Stimulated activated CD4-positive, alpha-beta T cell treated with anti-CD3 and anti-CD28 coated beads, Interleukin-4, amount 100 ng/mL, for 1 hour (primary cell): ENCODE results near the gene DNAJC1.
A peak's percentile ranks its signal among the peaks of the same experiment; 100 is the strongest.

ENCODE experiments used
- DNase-seq: peaks from one replicate; pipeline ENCODE4 v3.0.0-alpha.2; 2020

Gene DNAJC1

DNA sequence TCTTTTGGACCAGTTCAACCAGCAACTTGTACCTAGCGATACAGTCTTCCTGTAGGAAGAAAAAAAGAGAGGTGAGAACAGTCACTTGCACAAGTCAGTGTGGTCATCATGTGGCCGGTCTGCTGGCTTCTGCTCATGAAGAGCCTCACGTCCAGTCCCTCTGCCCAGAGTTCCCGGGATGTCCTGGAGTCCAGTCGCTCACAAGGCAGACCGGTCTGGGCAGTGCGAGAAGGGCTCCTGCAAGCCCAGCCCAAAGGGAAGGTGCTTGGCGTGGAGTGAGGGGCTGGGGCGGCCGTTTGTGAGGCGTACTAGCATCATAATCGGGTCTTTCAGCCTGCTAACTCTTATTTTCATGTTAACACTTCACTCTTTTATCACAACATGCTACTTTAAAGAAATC, 246.8 kb downstream of the DNAJC1 start:
- DNase-seq = no peak

GRCh38 chr10:21754410-21755011, 249.0 kb downstream of the DNAJC1 start:
- no peak for DNase-seq

DNA sequence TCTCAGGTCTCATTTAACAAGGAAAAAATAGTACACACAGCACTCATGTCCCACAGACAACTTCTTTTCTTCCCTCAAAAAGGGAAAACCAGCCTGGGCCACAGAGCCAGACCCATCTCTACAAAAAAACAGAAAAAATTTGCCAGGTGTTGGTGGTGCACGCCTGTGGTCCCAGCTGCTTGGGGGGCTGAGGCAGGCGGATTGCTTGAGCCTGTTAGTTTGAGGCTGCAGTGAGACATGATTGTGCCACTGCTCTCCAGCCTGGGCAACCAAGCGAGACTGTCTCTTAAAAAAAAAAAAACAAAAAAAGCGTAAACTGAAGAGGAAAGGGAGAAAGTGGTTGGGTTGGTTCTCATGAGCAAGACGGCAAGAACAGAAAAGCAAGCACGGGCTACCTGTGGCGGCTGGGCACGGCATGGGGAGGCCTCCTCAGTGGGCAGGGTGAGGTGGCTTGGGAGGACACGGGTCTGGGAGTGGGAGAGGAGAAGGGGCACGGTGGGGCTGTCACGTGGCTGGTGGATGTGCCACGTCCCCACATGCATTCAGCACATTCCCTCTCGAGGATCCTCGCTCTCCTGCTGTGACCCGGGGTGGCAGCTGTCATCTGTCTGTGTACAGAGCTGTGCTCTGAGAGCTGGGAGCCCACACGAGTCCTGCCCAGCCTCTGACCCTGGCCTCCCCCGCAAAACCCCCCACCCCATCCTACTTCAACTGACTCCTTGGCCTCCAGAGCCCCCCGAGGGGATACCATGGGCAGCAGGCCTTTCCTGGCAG, 249.8 kb downstream of the DNAJC1 start:
- DNase-seq = no peak

GRCh38 chr10:21751341-21752310, 251.9 kb downstream of the DNAJC1 start:
- no peak for DNase-seq

- no peak for DNase-seq
Measured at GRCh38 chr10:21750424-21750823, 253.1 kb downstream of the DNAJC1 start.

DNA sequence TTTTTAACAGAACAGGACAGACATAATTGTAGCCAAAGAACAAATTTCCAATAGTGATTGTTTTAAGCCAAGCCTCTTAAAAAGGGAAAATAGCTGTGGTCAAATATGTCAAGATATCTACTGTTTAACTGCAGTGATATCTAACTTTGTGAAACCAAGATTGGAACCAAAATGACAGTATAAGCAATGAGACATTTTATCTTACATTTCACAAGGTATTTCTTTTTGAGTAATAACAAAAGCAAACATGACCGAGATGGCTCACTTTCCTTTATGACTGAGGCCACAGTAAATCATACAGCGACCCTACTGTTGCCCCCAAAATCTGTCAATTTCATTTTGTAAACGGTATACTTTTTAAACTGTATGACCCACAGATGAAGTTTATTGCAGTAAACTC, 253.7 kb downstream of the DNAJC1 start:
- no peak for DNase-seq

DNA sequence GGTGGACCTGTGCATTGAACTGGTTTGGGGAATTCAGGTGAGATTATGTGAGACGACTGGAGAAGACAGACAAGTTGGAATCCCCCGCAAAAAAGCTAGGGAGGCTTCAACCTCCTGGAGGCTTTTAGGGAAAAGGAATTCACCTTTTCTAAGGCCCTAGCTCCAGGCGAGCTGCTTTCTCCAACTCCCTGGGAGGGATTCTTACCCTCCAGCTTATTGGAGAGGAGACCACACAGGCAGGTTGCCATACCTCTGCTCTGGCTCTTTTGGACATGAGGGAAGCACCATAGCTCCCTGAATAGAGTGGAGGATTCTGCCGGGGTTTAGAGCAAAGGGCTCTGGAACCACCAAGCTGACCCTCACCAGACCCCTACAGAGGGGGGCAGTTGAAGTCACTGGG, 255.7 kb downstream of the DNAJC1 start:
- DNase-seq = no peak

GRCh38 chr10:21746118-21746517, 257.4 kb downstream of the DNAJC1 start:
- DNase-seq = no peak

DNA sequence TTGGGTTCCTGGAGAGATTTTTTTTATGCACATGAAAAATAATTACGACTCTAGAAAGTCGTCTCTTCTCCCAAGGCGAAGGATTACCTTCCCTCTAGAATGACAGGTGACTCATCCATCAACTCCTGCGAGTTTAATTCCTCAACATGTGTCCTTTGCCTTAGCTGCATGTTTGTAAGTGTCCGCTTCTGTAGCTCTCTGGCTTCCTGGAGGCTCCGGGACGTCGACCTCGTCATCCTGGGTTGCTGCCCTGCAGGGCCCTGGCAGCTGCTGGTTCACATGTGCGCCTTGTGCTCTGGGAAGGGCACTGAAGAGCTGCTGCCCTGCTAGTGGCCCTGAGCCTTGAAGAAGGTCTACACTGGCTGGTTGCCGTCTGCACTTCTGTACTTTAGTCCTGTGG, 259.3 kb downstream of the DNAJC1 start:
- DNase-seq = no peak

DNA sequence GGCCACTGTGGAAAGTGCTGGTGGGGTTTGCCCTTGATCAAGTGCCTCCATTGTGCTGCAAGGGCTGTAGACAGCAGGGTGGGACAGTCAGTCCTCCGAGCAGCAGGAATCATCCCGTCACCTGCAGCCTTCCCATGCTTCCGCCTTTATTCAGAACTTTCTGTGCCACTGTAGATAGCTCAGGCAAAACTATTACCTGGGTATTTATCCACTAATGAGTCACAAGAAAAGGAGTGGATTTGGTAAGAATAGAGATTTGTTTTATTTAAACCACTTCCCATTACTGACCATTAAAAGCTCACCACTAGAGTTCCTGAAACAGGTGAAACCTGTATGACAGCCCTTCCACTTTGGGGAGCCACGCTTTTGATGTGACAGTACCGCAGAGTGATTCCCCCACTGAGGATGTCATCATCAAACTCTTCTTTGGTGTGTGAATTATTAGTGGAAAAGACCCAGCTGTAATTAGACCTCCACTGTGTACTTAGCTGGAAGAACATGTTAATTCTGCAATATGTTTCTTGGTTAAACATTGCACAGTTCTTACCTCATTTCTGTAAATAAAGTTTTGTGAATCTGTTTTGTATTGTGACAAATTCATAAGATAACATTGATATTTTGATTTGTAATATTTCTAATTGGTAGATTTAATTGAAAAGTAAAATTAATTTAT, 260.7 kb downstream of the DNAJC1 start:
- no peak for DNase-seq

DNA sequence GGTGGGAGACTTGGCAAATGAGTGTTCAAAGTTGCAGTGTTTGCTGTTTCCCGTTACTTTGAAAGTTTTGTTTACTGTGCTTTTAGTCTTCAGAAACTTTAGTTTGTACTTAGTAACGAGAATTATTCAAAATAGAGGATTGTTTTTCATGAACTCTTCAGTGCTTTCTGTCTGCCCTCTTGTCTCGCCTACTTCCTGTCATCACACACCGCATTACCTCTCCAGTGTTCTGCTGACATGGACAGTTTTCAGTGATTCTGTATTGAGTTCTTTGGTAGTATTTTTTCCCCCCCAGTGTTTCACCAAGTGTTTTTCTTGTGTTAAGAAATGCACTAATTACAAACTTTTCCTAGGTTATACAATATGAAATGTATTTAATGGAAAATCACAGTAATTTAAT, 262.5 kb downstream of the DNAJC1 start:
- no peak for DNase-seq

DNA sequence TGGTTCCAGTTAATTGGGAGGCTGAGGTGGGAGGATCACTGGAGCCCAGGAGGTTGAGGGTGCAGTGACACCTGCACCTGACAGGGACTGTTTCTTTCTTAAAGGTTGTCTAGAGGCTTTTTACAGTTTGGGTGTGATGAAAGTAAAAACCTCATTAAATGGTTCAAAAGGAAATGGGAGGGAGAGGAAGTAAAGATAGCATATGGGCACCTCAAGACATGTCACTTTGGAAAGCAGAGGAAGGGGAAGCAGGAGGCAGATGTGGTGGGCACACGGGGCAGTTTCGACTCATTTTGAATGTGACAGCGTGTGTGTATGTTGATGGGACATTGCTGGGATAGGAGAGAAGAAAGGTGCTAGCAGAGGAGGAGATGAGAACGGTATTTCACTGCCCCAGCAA, 266.4 kb downstream of the DNAJC1 start:
- no peak for DNase-seq

GRCh38 chr10:21733710-21734109, 269.8 kb downstream of the DNAJC1 start:
- no peak for DNase-seq

GRCh38 chr10:21732067-21732772, 271.3 kb downstream of the DNAJC1 start:
- peak; percentile 22 for DNase-seq

GRCh38 chr10:21728618-21729017, 274.9 kb downstream of the DNAJC1 start:
- no peak for DNase-seq

GRCh38 chr10:21727452-21728168, 275.9 kb downstream of the DNAJC1 start:
- no peak for DNase-seq

GRCh38 chr10:21726601-21727225, 276.8 kb downstream of the DNAJC1 start:
- DNase-seq = no peak

- DNase-seq = no peak
Measured at GRCh38 chr10:21724687-21725367, 278.7 kb downstream of the DNAJC1 start.

GRCh38 chr10:21724020-21724589, 279.4 kb downstream of the DNAJC1 start:
- no peak for DNase-seq

DNA sequence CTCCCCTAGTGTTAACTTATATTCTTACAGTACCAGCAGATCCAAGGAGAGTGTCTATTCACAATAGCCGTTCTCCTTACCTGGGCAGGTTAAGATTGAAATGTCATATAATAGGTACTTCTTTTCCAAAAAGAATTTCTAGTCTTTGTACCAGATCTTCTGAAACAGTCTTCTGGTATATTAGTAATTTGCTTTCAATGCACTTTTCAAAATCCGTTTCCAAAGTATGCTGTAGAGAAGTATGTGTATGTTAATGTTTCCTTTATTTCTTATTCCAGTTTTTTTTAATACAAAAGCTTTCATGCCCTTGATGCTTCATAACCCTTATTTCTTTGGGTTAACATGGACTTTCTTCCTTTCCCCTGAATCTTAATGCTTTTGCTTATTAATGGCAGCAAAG, 281.3 kb downstream of the DNAJC1 start:
- no peak for DNase-seq
